ENCODE results near the gene OSBP2. TPM values are rescaled to one million over a fixed set of nuclear protein-coding genes. Genes with fewer than 3 reads are reported as not detected.

Gene OSBP2
- total RNA-seq, 6 experiments from 2014 or later: 0.31 to 3.4 (median 0.93) TPM

DNA sequence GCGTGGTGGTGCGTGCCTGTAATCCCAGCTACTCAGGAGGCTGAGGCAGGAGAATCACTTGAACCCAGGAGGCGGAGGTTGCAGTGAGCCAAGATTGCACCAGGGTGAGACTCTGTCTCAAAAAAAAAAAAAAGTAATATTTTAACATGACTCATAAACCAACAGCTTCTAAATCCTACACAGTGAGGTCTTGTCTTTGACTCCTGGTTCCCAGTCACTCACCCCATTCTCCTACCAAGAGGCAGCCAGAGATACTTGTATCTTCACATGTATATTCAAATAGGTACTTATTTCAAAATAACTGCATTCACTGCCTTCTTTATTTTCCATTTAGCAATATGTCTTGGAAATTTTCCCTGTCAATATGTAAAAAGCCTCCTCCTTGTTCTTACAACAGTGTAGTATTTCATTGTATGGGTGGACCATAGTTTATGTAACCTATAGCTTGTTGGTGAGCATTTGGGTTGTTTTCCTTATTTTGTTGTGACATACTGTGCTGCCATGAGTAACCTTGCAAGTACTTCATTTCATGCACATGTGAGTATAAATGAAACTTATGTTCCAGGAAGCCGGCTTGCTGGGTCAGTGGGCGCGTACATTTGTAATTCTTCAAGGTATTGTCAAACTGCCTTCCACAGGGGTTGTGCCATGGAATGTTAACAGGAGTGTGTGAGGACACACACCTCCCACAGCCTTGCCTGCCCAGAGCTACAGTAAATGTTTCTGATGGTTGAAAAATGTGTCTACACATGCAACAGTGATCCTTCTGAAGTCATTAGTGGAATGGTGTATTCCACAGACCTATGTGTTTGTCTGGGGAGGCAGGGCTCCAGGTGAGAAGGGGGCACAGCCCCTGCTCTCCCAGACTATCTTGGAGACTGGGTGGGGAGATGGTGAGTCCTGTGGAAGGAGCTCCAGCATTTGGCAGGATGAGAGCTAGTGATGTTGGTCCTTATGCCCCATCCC is 47.9 kb downstream of the OSBP2 start:
- no peaks in the 10 kb centered on the region for H3K9me3 ChIP-seq
- no peak for ATAC-seq
- no peaks in the 10 kb centered on the region for H3K4me1 ChIP-seq
- intact Hi-C loops (cut with DNase I): no loop called here
- 93% methylated on average over 6 of the region's 6 CpGs for WGBS (ENCODE audit: insufficient coverage, low coverage, low lambda C conversion rate, missing lambda C conversion rate)
- no peak for TF ChIP-seq POLR2A (IDR thresholded peaks at IDR 0.05)
- TF ChIP-seq, protein P1, sequence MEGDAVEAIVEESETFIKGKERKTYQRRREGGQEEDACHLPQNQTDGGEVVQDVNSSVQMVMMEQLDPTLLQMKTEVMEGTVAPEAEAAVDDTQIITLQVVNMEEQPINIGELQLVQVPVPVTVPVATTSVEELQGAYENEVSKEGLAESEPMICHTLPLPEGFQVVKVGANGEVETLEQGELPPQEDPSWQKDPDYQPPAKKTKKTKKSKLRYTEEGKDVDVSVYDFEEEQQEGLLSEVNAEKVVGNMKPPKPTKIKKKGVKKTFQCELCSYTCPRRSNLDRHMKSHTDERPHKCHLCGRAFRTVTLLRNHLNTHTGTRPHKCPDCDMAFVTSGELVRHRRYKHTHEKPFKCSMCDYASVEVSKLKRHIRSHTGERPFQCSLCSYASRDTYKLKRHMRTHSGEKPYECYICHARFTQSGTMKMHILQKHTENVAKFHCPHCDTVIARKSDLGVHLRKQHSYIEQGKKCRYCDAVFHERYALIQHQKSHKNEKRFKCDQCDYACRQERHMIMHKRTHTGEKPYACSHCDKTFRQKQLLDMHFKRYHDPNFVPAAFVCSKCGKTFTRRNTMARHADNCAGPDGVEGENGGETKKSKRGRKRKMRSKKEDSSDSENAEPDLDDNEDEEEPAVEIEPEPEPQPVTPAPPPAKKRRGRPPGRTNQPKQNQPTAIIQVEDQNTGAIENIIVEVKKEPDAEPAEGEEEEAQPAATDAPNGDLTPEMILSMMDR (IDR thresholded peaks at IDR 0.05): no peak
- H3K36me3 ChIP-seq: no peaks in the 10 kb centered on the region
- H3K4me3 ChIP-seq: no peak overlapping the region
- no peaks in the 10 kb centered on the region for H3K27me3 ChIP-seq
- no peak for DNase-seq
- H3K27ac ChIP-seq: no peak overlapping the region

GRCh38 chr22:30743257-30744020 is 48.8 kb downstream of the OSBP2 start:
- Histone ChIP-seq H3K4me1 (no peaks in the 10 kb centered on the region), H3K4me3 (no peak overlapping the region), H3K27me3 (no peaks in the 10 kb centered on the region), H3K27ac (no peak overlapping the region), H3K36me3 (no peaks in the 10 kb centered on the region), H3K9me3 (no peaks in the 10 kb centered on the region)
- 42% methylated on average over 6 of the region's 10 CpGs for WGBS (ENCODE audit: insufficient coverage, low coverage, low lambda C conversion rate, missing lambda C conversion rate)
- TF ChIP-seq, protein P1 (IDR thresholded peaks at IDR 0.05): no peak
- TF ChIP-seq POLR2A (IDR thresholded peaks at IDR 0.05): no peak
- no peak for ATAC-seq
- peak in 1 of 3 donors; percentile 14 for DNase-seq
- intact Hi-C loops (cut with DNase I): no loop called here

- 25% methylated on average over 1 of the region's 3 CpGs for WGBS (ENCODE audit: insufficient coverage, low coverage, low lambda C conversion rate, missing lambda C conversion rate)
- TF ChIP-seq, protein P1 (IDR thresholded peaks at IDR 0.05): no peak
- TF ChIP-seq POLR2A (IDR thresholded peaks at IDR 0.05): no peak
- H3K4me1 ChIP-seq: no peaks in the 10 kb centered on the region
- ATAC-seq (no peak), DNase-seq (peak in 1 of 3 donors; percentile 7)
- no peaks in the 10 kb centered on the region for H3K9me3 ChIP-seq
- no peak overlapping the region for H3K27ac ChIP-seq
- H3K4me3 ChIP-seq: no peak overlapping the region
- H3K27me3 ChIP-seq: no peaks in the 10 kb centered on the region
- intact Hi-C loops (cut with DNase I): no loop called here
- H3K36me3 ChIP-seq: no peaks in the 10 kb centered on the region
These were observed 49.5 kb downstream of the OSBP2 start for GRCh38 chr22:30744224-30744623.

GRCh38 chr22:30747493-30747892 is 52.8 kb downstream of the OSBP2 start:
- Histone ChIP-seq H3K27me3 (no peaks in the 10 kb centered on the region), H3K27ac (no peak overlapping the region), H3K9me3 (no peaks in the 10 kb centered on the region), H3K36me3 (no peaks in the 10 kb centered on the region), H3K4me1 (no peaks in the 10 kb centered on the region), H3K4me3 (no peak overlapping the region)
- TF ChIP-seq POLR2A (IDR thresholded peaks at IDR 0.05): no peak
- TF ChIP-seq, protein P1 (IDR thresholded peaks at IDR 0.05): no peak
- ATAC-seq (no peak), DNase-seq (peak in 1 of 3 donors; percentile 31)
- intact Hi-C loops (cut with DNase I): no loop called here
- WGBS (ENCODE audit: insufficient coverage, low coverage, low lambda C conversion rate, missing lambda C conversion rate): 74% methylated on average over 6 of the region's 7 CpGs

Data from right lobe of liver (tissue), 6 donors.